GM12878 (cell line): ENCODE results near the gene ACSL1. TPM values are rescaled to one million over a fixed set of nuclear protein-coding genes. Genes with fewer than 3 reads are reported as not detected.
"Not testable (repeated sequence)": the region's sequence is repeated elsewhere in the genome, so short reads cannot be mapped to it uniquely, and the experiment has no call there.

ENCODE experiments used
- ATAC-seq: fragments of 200-7000 bp; cut with Tn5 transposase; 3 replicates; pipeline ENCODE4 v1.9.1; 2020; ENCODE audit warnings: mild to moderate bottlenecking, moderate library complexity
- BruUV-seq: library from RNA; stranded (reverse); fragments of 400-500 nt; replicated peaks from 2 replicates; lab custom pipeline; 2021; lab: Mats Ljungman, UMichigan
- CTCF ChIA-PET: fragments of 300-600 bp; sonication (Branson Sonifier 250); formaldehyde crosslinking; extraction: SDS; loops from one replicate; lab custom pipeline; 2021; ENCODE audit warnings: inconsistent platforms; lab: Yijun Ruan, JAX
- POLR2A ChIA-PET: fragments of 350-600 bp; formaldehyde crosslinking; extraction: SDS; loops from one replicate; lab custom pipeline; 2021; ENCODE audit warnings: inconsistent platforms; lab: Charles Lee
- RAD21 ChIA-PET: fragments of 300-600 bp; sonication (Branson Sonifier 250); formaldehyde crosslinking; loops from one replicate; lab custom pipeline; 2023; ENCODE audit warnings: antibody characterized with exemption; ENCODE audit not compliant: unreplicated experiment; lab: Charles Lee
- SMC1A ChIA-PET: fragments of 300-600 bp; sonication (Branson Sonifier 250); formaldehyde crosslinking; loops from one replicate; lab custom pipeline; 2023; ENCODE audit not compliant: unreplicated experiment, uncharacterized antibody; lab: Charles Lee
- DNase-seq: peaks from one replicate; pipeline ENCODE4 v3.0.0-alpha.2; 2011; ENCODE audit warnings: low read depth, low spot score
- FAIRE-seq: peaks from 3 replicates; lab custom pipeline; 2011; peaks lifted over from hg19 to GRCh38; lab: Jason Lieb, UNC
- H2AFZ ChIP-seq: 2 replicates; pipeline ENCODE4 v1.6.0; 2011; ENCODE audit warnings: low read depth, low read length, control low read depth; ENCODE audit not compliant: control insufficient read depth
- H3K27ac ChIP-seq: 2 replicates; pipeline ENCODE4 v1.5.1; 2011; ENCODE audit warnings: control low read depth; ENCODE audit not compliant: control insufficient read depth, insufficient read depth
- H3K27me3 ChIP-seq, 2 experiments: replicated peaks in 1 of 2; 2 replicates each; pipeline versions ENCODE4 v1.6.0 to v1.6.1; 2011; ENCODE audit warnings: low read length in 1 of 2; ENCODE audit not compliant: control insufficient read depth in 2 of 2, insufficient read depth in 2 of 2
- H3K36me3 ChIP-seq, 2 experiments: 2 replicates each; pipeline ENCODE4 v1.5.1; 2011; ENCODE audit warnings: low read length in 1 of 2; ENCODE audit not compliant: control insufficient read depth in 2 of 2, insufficient read depth in 2 of 2
- H3K4me1 ChIP-seq: 2 replicates; pipeline ENCODE4 v1.6.1; 2011; ENCODE audit warnings: mild to moderate bottlenecking, low read length, moderate library complexity, mixed read lengths; ENCODE audit not compliant: control insufficient read depth, insufficient read depth
- H3K4me2 ChIP-seq: 2 replicates; pipeline ENCODE4 v1.6.0; 2011; ENCODE audit warnings: control low read depth; ENCODE audit not compliant: control insufficient read depth, insufficient read depth
- H3K4me3 ChIP-seq: fragments of 200-600 bp; sonication (generic); 2 replicates; pipeline ENCODE4 v1.5.1; 2016
- H3K79me2 ChIP-seq: 2 replicates; pipeline ENCODE4 v1.6.0; 2011; ENCODE audit warnings: low read length; ENCODE audit not compliant: control insufficient read depth, insufficient read depth
- H3K9ac ChIP-seq: 2 replicates; pipeline ENCODE4 v1.8.0; 2011; ENCODE audit warnings: low read length, control low read depth, mixed read lengths; ENCODE audit not compliant: control insufficient read depth, insufficient read depth
- H3K9me3 ChIP-seq: replicated peaks from 3 replicates; pipeline ENCODE4 v1.5.1; 2011; ENCODE audit warnings: mild to moderate bottlenecking, low read length; ENCODE audit not compliant: control insufficient read depth, insufficient read depth
- H4K20me1 ChIP-seq: 2 replicates; pipeline ENCODE4 v1.6.0; 2011; ENCODE audit not compliant: control insufficient read depth, insufficient read depth
- BMI1 ChIP-seq: fragments of 450-650 bp; IDR thresholded peaks from 2 replicates; pipeline ENCODE4 v1.6.1; 2016; ENCODE audit warnings: mild to moderate bottlenecking, moderate library complexity, borderline replicate concordance
- CBX5 ChIP-seq: sonication (generic); IDR thresholded peaks from 2 replicates; pipeline ENCODE4 v1.6.1; 2016; ENCODE audit warnings: low read depth, moderate library complexity, mild to moderate bottlenecking, inconsistent platforms
- EP300 ChIP-seq, 2 experiments: fragments of 150-350 bp in 1 of 2; IDR thresholded peaks; 2 replicates each; pipeline ENCODE4 v1.6.1; 2011 to 2012; ENCODE audit warnings: low read depth in 2 of 2, low read length in 2 of 2, borderline replicate concordance in 1 of 2, improper control_type of control experiment in 1 of 2, inconsistent platforms in 1 of 2; ENCODE audit not compliant: control insufficient read depth in 1 of 2
- MYC ChIP-seq: IDR thresholded peaks from 2 replicates; pipeline ENCODE4 v1.6.1; 2011; ENCODE audit warnings: mild to moderate bottlenecking, low read length, moderate library complexity, inconsistent platforms; ENCODE audit not compliant: insufficient read depth, insufficient replicate concordance, insufficient read length, severe bottlenecking
- NR2C2 ChIP-seq: IDR thresholded peaks from 2 replicates; pipeline ENCODE4 v1.6.1; 2011; ENCODE audit warnings: borderline replicate concordance, low read depth; ENCODE audit not compliant: control insufficient read depth, insufficient read length
- SMC3 ChIP-seq: IDR thresholded peaks from 2 replicates; pipeline ENCODE4 v1.6.1; 2011; ENCODE audit warnings: low read length, improper control_type of control experiment, borderline replicate concordance
- ZNF217 ChIP-seq: fragments of 450-650 bp; IDR thresholded peaks from 2 replicates; pipeline ENCODE4 v1.6.1; 2017; ENCODE audit warnings: antibody characterized with exemption, mild to moderate bottlenecking
- ZNF274 ChIP-seq: IDR thresholded peaks from one replicate; pipeline ENCODE4 v1.8.0; 2011; ENCODE audit not compliant: insufficient read length, insufficient read depth
- WGBS: methylation state at CpG from one replicate; pipeline ENCODE4 v1.1.6; 2016; ENCODE audit warnings: low lambda C conversion rate; ENCODE audit not compliant: insufficient replicate concordance, insufficient coverage; ENCODE audit errors: missing lambda C conversion rate; 5-methylcytosine and 5-hydroxymethylcytosine counted together
- in situ Hi-C: fragments of 300-500 bp; cut with MboI; formaldehyde crosslinking; loops from 9 replicates; pipeline ENCODE4 v1.14.3; 2018; ENCODE audit warnings: mixed read lengths
- intact Hi-C: fragments of 100-400 bp; cut with micrococcal nuclease; formaldehyde crosslinking; loops from one replicate; pipeline ENCODE4 v1.14.2; 2022; ENCODE audit not compliant: unreplicated experiment
- polyA plus RNA-seq, 11 experiments: library from polyadenylated mRNA; depleted of rRNA in 4 of 11; unstranded in 6 of 11; stranded (reverse) in 5 of 11; fragments of >200 nt; fragmentation: Nextera tagmentation in 4 of 11; fragmentation: Illumina TruSeq in 1 of 11; extraction: Ambion mirVana in 4 of 11; extraction: Trizol in 1 of 11; gene quantifications; 1 replicate in 1 of 11; 2 replicates in 10 of 11; pipeline versions ENCODE4 v1.2.1 to v1.2.3, GENCODE V29; 2011 to 2016; ENCODE audit warnings: inconsistent platforms in 2 of 11, missing spikeins in 2 of 11, low read depth in 1 of 11
- total RNA-seq, 4 experiments: library from RNA; depleted of rRNA in 3 of 4; stranded (reverse); fragments of >200 nt in 3 of 4; fragmentation: Illumina TruSeq in 1 of 4; extraction: Trizol in 1 of 4; gene quantifications; 2 replicates each; pipeline versions ENCODE4 v1.2.1 to v1.2.3, GENCODE V29; 2013 to 2021

The ACSL1 gene
- total and polyA plus RNA-seq, 10 of the 15 experiments (the other 5 are each of a cell fraction or from before 2014, with no cell fraction given): 30.7 to 68.1 (median 58.7) TPM

- Histone ChIP-seq H3K4me1 (peaks cover 13% of the 10 kb centered on the region), H3K9me3 (no peaks in the 10 kb centered on the region), H3K79me2 (no peaks in the 10 kb centered on the region), H4K20me1 (no peaks in the 10 kb centered on the region), H2AFZ (no peak overlapping the region), H3K4me2 (no peak overlapping the region), H3K9ac (no peak overlapping the region), H3K27me3 (no peaks in the 10 kb centered on the region), H3K36me3 (no peaks in the 10 kb centered on the region), H3K27ac (no peak overlapping the region), H3K4me3 (no peak overlapping the region)
- no TSS peak for BruUV-seq
- intact Hi-C loops: no loop called here
- RAD21 ChIA-PET: no interaction called here
- DNase-seq (no peak), ATAC-seq (no peak), FAIRE-seq (no peak)
- CTCF ChIA-PET: interaction anchor here (1.2 to 2.9 kb wide), 2 partner anchors 21 to 98 kb away, joined by 3 to 11 read pairs; no protein-coding TSS in a partner anchor
- WGBS: 81% methylated on average over 16 of the region's 16 CpGs
- no peak for TF ChIP-seq BMI1
- no peak for TF ChIP-seq MYC
- TF ChIP-seq ZNF217: no peak
- no peak for TF ChIP-seq EP300 (IDR thresholded peaks at IDR 0.05; ENCODE audit: borderline replicate concordance in 1 of 2, control insufficient read depth in 1 of 2, low read depth in 2 of 2, low read length in 2 of 2)
- no peak for TF ChIP-seq ZNF274
- TF ChIP-seq NR2C2: no peak
- no peak for TF ChIP-seq CBX5
- no peak for TF ChIP-seq SMC3
- POLR2A ChIA-PET: interaction anchor here (0.8 kb wide), 1 partner anchor 11 kb away, joined by 3 read pairs; no protein-coding TSS in a partner anchor
- SMC1A ChIA-PET: interaction anchor here (0.8 kb wide), 1 partner anchor 17 kb away, joined by 3 read pairs; no protein-coding TSS in a partner anchor
- in situ Hi-C loops: no loop called here
Measured at GRCh38 chr4:184843984-184844554, 18.3 kb upstream of the ACSL1 start.

GRCh38 chr4:184839075-184839399 lies 13.3 kb upstream of the ACSL1 start:
- H3K27me3 ChIP-seq, in situ Hi-C loops, intact Hi-C loops, H4K20me1 ChIP-seq, DNase-seq, H3K27ac ChIP-seq, H3K4me3 ChIP-seq, ATAC-seq, H3K4me2 ChIP-seq, H3K4me1 ChIP-seq, H3K79me2 ChIP-seq, H3K9me3 ChIP-seq, H3K9ac ChIP-seq, RAD21 ChIA-PET, BruUV-seq, POLR2A ChIA-PET, H3K36me3 ChIP-seq, FAIRE-seq, H2AFZ ChIP-seq: not testable (repeated sequence)
- WGBS: 73% methylated on average over 4 of the region's 6 CpGs
- CTCF ChIA-PET: interaction anchor here (0.7 kb wide), 1 partner anchor 70 kb away, joined by 3 read pairs; no protein-coding TSS in a partner anchor
- SMC1A ChIA-PET: interaction anchor here (1.0 kb wide), 1 partner anchor 20 kb away, joined by 3 read pairs; no protein-coding TSS in a partner anchor
